ENCODE measurements around the gene CNGA3.

CNGA3 gene

DNA sequence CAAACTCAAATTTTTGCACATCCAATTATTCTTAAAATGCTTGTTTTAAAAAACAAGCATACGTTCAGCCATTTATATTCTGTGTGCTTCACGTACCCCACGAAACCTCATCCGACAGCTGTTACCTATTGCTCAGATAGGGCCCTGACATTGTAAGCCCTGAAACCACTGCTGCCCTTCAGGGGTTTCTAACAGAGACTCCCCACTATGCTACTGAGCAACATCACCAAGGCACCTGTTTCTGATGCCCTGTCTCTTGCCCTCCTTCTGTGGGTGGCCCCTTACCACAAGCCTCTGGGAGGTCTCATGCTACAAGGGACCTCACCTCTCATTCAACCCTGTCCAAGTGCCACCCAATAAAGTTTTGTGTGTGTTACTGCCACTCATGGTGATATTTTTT is 18.5 kb upstream of the CNGA3 start:
- in situ Hi-C loops (cut with HindIII; ENCODE audit: low sequenced_read_pairs): no loop called here

DNA sequence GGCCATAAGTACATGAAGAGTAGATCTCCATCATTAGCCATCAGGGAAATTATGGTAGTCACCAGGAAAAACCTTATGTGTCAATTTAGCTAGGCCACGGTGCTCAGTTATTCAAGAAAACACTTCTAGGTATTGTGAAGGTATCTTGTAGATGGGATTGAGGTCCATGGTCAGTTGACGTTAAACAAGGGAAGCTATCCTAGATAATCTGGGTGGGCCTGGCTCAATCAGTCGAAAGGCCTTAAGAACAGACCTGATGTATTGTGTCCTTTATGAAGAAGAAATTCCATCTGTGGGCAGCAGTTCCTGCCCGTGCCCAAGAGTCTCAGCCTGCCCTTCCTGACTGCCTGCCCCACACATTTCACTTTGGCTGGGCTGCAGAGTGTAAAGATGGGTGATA is 16.7 kb upstream of the CNGA3 start:
- in situ Hi-C loops (cut with HindIII; ENCODE audit: low sequenced_read_pairs): no loop called here

DNA sequence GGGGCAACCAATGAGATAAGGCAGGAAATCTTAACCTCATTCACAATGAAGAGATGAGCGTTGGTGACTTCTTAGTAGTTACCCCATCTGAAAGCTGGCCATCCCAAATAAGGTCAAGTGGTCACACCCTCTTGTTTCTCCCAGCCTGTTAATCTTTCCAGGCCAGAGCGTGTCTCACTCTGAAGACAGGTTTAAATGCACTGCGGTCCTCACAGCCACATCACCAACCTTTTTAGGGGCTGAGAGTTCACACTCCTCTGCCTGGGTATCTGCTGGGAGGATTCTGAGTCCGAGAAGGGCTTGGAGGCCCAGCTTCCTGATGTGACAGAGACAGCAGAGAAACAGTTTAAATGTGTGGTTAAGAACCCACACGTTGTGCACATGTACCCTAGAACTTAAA is 13.3 kb upstream of the CNGA3 start:
- in situ Hi-C loops (cut with HindIII; ENCODE audit: low sequenced_read_pairs): no loop called here

- in situ Hi-C loops (cut with HindIII; ENCODE audit: low sequenced_read_pairs): no loop called here
Measured at GRCh38 chr2:98333922-98334321, 12.3 kb upstream of the CNGA3 start.

DNA sequence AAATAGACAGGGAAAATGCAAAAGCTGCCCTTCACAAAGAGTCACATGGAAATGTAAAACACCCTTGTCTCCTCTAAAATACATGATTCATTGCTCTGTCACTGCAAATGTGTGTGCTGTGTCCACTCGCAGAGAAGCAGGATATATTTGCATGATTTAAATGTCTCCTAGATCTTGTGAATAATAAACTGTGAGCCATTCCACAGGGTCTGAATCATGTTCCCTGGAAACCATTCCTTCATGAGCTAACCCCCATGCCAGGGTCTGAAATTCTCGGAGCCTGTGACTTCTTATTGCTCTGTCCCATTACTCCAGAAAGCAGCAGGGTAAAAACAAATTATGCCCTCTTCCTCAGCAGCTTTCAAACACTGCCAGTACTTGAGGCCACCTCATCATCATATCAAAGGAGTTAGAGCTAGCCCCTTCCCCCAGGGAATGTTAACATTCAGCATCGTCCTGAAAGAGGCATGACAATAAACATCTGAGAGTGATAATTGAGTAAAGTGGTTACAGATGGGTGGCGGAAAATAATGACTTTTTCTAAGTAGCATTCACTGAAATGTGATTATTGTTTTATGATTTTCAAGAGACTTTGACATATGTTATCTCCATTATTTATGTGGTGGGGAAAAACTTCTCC is 11.7 kb upstream of the CNGA3 start:
- in situ Hi-C loops (cut with HindIII; ENCODE audit: low sequenced_read_pairs): no loop called here

DNA sequence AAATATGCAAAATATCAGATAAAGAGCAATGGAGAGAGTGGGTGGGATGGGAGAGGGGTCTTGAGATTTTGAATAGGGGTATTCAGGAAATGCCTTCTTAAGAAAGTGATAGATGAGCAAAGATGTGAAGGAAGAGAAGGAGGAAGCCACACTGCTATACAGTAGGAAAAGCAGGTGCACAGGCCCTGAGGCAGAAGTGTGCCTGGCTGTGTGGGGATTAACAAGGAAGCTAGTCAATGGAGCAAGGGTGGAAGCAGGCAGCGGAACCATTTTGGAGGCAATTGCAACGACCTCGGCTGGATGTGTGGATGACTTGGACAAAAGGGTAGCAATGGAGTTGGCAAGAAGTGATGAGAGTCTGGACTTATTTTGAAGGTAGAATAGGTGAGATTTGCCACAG is 11.0 kb upstream of the CNGA3 start:
- in situ Hi-C loops (cut with HindIII; ENCODE audit: low sequenced_read_pairs): no loop called here

- in situ Hi-C loops (cut with HindIII; ENCODE audit: low sequenced_read_pairs): no loop called here
Measured at GRCh38 chr2:98341241-98341640, 5.0 kb upstream of the CNGA3 start.

DNA sequence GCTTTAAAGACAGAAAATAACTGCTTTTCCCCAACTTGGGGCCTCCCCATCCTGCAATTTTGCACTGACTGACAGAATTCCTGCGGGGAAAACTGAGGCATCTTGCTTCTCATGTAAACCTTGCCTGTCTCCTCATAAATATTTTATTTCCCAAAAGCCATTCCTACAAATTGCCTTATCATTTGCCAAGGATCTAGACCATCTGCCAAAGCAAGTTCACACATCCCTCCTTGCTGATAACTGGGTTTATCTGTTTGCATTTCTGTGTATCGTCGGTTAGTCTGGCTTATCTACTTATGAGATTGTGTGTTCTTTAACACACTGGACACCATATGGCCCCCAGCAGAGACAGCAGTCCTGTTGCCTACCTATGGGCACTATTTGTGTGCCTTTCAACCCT is 3.0 kb upstream of the CNGA3 start:
- in situ Hi-C loops (cut with HindIII; ENCODE audit: low sequenced_read_pairs): no loop called here

GRCh38 chr2:98347298-98348065 is 1.2 kb downstream of the CNGA3 start:
- in situ Hi-C loops (cut with HindIII; ENCODE audit: low sequenced_read_pairs): no loop called here

DNA sequence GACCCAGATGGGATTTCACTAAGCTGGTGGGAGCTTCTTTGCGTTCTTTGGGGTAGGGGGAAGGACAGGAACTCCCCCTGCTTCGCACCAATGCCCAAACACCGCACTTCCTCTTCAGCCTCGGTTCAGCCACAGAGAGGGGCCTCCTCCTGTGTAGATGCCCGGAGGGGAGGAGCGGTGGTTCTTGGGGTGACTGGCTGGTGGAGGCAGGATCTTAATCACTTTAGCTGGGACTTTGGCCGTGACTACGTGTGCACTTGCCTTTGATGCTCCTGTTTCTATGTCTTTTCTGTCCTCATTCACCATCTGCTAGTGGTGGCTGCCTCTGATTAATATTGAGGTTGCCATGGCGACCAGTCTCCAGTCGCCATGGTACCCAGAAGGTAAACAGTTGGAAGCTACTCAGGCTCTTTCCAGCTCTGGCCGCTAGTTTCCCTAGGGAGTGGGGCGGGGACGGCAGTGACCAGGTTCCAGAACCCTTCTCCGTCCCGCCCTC is 1.9 kb downstream of the CNGA3 start:
- in situ Hi-C loops (cut with HindIII; ENCODE audit: low sequenced_read_pairs): no loop called here

DNA sequence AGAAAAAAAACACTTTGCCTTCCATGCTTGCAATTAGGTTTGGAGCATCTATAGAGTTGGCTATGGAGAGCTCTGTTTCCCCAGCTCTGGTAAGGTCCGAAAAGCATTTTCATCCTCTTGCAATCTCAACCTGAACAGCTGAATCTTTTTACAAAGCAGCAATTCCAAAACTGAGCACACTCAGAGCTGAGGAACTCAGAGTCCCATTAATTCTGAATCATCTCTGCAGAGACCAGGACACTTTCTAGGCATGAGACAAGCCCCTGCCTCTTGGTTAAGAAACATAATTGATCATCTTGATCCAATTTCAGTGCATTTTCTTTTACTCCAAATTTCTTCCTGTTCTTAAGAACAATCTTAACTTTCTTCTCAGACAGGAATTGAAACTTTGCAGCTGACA is 4.2 kb downstream of the CNGA3 start:
- in situ Hi-C loops (cut with HindIII; ENCODE audit: low sequenced_read_pairs): no loop called here

DNA sequence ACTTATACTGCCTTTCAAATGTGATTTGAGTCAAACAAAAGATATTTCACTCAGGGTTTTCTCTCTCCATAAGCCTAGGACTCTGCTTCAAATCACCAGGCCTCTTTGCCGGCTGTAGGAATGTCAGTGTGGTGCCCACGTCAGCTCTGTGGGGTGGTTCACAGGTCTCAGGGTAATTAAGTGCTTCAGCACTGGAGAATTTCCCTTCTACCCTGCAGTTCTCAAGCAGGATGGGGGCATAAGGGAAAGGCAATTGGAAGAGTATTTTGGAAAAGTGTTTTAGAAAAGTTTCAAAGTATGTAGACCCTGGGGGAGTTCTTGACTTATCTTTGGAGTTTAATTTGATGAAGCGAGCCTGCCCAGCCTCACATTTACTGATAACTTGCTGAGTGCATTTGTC is 9.6 kb downstream of the CNGA3 start:
- in situ Hi-C loops (cut with HindIII; ENCODE audit: low sequenced_read_pairs): no loop called here

GRCh38 chr2:98356729-98357128 is 10.5 kb downstream of the CNGA3 start:
- in situ Hi-C loops (cut with HindIII; ENCODE audit: low sequenced_read_pairs): no loop called here

- in situ Hi-C loops (cut with HindIII; ENCODE audit: low sequenced_read_pairs): no loop called here
Measured at GRCh38 chr2:98357849-98358248, 11.6 kb downstream of the CNGA3 start.

DNA sequence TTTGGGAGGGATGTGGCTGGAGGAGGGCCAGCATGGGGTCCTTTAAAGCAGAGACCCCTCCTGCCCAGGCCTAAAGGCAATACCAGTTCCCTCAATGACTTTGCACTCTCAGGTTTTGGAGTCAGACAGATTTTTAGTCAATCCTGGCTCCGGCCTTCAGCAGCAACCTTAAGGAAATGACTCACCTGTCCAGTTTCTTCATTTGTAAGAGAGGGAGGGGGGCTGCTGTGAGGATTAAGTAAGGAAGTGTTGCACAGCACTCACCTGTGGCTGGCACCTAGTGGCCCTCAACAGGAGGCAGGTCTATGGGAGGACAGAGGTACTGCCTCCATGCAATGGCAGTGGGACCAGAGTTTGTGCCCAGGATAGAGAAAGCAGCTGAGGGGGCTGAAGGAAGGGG is 13.7 kb downstream of the CNGA3 start:
- in situ Hi-C loops (cut with HindIII; ENCODE audit: low sequenced_read_pairs): no loop called here

- in situ Hi-C loops (cut with HindIII; ENCODE audit: low sequenced_read_pairs): no loop called here
Measured at GRCh38 chr2:98367721-98368120, 21.5 kb downstream of the CNGA3 start.

DNA sequence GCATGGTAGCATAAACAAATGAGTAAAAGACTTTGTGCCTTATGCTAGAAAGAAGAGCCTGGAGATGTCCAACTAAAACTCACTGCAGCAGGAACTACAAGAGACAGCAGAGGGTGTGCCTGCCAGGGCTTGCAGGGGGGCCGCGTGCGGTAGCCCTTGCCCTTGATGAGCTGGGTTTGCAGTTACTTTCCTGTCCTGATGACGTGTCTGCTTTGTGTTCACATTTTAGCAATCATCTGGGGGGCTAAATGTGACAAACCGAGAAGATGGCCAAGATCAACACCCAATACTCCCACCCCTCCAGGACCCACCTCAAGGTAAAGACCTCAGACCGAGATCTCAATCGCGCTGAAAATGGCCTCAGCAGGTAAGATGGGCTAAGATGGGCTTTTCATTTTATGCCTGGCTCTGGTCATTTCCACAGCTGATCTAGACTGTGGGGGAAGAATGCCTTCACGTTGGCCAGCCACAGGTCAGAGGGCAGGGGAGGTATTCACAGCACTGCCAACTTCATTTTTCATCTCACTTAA is 23.5 kb downstream of the CNGA3 start:
- in situ Hi-C loops (cut with HindIII; ENCODE audit: low sequenced_read_pairs): no loop called here

DNA sequence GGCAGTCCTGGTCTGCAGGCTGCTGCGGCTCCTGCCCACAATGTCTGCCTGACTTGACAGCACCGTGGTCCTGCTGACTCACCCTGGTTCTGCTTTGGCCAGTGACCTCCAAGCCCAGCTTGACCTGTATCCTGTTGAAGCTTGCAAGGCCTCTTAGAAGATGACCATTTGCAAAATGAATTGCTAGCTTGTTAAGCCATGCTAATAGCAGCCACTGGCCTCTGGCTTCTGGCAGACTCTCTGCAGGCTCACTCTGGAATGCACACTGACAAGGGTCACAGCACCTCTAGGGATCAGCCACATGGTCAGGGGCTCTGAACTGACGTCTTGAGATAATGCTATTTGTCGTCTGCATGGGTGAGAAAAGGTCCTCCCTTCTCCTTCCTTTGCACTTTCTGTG is 25.9 kb downstream of the CNGA3 start:
- in situ Hi-C loops (cut with HindIII; ENCODE audit: low sequenced_read_pairs): no loop called here

DNA sequence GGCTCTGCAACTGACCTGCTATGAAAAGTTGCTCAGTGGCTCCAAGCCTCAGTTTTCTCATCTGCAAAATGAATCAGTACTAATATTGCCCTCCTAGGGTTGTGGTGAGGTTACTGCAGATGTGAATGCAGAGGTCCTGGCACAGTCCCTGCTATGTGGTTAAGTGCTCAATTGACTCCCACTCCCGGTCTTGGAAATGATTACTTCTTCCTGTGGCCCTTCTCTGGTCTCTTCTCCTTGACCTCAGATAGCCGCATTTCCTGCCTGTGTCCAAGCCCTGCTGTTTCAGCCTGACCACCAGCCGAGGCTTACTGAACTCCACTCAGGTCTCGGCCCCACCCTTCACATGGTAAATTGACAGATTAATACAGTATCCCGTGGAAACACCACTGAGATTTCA is 26.3 kb downstream of the CNGA3 start:
- in situ Hi-C loops (cut with HindIII; ENCODE audit: low sequenced_read_pairs): no loop called here

GRCh38 chr2:98374286-98374685 is 28.0 kb downstream of the CNGA3 start:
- in situ Hi-C loops (cut with HindIII; ENCODE audit: low sequenced_read_pairs): no loop called here

DNA sequence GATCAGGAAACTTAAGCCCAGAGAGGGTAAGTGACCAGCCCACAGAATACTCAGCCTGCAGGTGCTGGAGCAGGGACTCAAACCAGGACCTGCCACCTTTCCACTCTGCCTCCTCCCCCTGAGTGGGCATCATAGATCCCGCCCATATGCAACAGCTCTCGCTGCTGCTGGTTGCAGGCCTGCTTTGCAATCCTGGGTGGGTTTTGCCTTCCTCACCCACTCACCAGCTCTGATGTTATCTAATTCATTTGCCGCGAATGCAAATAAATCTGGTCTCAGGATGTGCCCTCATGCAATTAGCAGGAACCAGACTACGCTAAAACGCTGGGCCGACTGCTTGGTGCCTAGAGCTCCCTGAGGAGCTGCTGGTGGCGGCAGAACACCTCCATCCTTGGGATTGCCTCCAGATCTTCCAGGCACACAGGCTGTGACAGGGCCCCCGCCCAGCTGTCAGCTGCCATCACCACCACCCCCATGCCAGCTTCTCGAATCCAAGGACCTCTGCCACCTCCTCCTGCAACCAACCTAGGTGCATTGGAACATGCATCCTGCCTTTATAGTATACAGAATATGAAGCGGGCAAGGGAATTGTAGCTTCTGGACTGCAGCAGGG is 28.8 kb downstream of the CNGA3 start:
- in situ Hi-C loops (cut with HindIII; ENCODE audit: low sequenced_read_pairs): loop anchor here (25.0 kb wide), 1 partner anchor 563 kb away; no protein-coding TSS in a partner anchor

Data from endothelial cell of hepatic sinusoid (primary cell).